GM12892 (cell line): Measurements from ENCODE around the gene JCHAIN.

Experiments used
- POLR2A ChIP-seq: IDR thresholded peaks from 2 replicates; pipeline ENCODE4 v1.6.1; 2011; ENCODE audit warnings: low read depth, low read length, control low read depth
- POLR2AphosphoS5 ChIP-seq: IDR thresholded peaks from 2 replicates; pipeline ENCODE4 v1.6.1; 2011; ENCODE audit warnings: low read depth, low read length, control low read depth

GRCh38 chr4:70666369-70666768 is at the start of gene JCHAIN:
- TF ChIP-seq POLR2A (no peak), POLR2AphosphoS5 (no peak)
